Bladder microvascular endothelial cell (primary cell): ENCODE data around the gene VPS54. TPM values are rescaled to one million over a fixed set of nuclear protein-coding genes. Genes with fewer than 3 reads are reported as not detected.

Experiments used
- total RNA-seq: library from RNA; depleted of rRNA; stranded (reverse); fragments of >200 nt; gene quantifications from 2 replicates; pipeline ENCODE4 v1.2.3, GENCODE V29; 2014

The VPS54 gene, protein sequence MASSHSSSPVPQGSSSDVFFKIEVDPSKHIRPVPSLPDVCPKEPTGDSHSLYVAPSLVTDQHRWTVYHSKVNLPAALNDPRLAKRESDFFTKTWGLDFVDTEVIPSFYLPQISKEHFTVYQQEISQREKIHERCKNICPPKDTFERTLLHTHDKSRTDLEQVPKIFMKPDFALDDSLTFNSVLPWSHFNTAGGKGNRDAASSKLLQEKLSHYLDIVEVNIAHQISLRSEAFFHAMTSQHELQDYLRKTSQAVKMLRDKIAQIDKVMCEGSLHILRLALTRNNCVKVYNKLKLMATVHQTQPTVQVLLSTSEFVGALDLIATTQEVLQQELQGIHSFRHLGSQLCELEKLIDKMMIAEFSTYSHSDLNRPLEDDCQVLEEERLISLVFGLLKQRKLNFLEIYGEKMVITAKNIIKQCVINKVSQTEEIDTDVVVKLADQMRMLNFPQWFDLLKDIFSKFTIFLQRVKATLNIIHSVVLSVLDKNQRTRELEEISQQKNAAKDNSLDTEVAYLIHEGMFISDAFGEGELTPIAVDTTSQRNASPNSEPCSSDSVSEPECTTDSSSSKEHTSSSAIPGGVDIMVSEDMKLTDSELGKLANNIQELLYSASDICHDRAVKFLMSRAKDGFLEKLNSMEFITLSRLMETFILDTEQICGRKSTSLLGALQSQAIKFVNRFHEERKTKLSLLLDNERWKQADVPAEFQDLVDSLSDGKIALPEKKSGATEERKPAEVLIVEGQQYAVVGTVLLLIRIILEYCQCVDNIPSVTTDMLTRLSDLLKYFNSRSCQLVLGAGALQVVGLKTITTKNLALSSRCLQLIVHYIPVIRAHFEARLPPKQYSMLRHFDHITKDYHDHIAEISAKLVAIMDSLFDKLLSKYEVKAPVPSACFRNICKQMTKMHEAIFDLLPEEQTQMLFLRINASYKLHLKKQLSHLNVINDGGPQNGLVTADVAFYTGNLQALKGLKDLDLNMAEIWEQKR
- 12.8 and 25.2 TPM in 2 replicates for total RNA-seq

DNA sequence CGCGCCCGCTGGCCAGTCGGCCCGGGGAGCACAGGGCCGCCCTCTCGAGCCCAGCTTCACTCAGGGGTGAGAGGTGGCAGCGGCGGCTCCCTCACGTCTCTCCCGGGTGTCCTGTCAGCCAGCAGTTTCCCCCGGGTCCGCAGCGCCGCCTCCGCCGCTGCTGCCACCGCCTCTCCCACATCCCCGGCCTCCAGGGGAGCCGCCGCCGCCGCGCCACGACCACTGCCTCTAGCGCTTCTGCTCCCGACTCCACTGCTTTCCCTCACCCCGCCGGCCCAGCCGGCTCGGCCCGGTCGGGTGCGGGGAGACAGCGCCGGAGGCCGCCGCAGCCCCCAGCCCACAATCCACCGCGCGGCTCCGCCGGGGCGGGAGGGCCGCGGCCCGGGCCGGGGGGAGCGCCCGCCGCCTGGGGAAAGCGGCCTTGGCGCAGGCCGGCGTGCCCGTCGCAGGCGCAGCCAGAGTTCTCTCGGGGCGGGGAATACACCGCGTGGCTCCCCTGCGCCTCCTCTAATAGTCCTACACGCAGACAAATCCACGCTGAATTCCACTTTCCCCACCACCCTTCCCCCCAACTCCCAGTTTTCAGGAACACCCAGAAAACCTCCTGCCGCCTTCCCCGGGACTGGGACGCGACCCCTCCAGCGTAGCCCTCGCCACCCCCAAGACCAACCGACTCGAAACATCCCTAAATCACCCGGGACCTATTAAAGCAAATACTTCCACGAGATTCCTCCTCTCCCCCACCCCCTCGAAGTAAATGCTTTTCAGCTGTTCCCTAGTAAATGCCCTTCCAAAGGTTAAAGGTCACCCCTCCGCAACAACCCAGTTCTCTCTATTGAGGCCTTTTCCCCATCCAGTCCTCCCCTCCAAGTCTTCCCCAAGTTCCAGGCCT, at the start of gene VPS54:
TSS of gene VPS54 (minus strand) at position 346 of the 892 bp plus-strand sequence. CDS start 35,429 bp downstream, outside the sequence.

Other genes starting within 250 kb of the VPS54 start
- 42.3 and 156 TPM in 2 replicates for gene UGP2, start 177.5 kb downstream of the VPS54 start, total RNA-seq
- gene PELI1, start 125.0 kb upstream of the VPS54 start, total RNA-seq, result 16.0 and 87.3 TPM in 2 replicates